Glutamatergic neuron (in vitro differentiated cells): ENCODE measurements around the gene PPID. TPM values are rescaled to one million over a fixed set of nuclear protein-coding genes. Genes with fewer than 3 reads are reported as not detected.

Experiments
- DNase-seq: peaks from one replicate; pipeline ENCODE4 v3.0.0; 2022
- H3K27ac Mint-ChIP-seq: one replicate; pipeline ENCODE4 v1.8.0; 2020; ENCODE audit warnings: mild to moderate bottlenecking, mixed read lengths, inconsistent platforms; ENCODE audit not compliant: unreplicated experiment
- H3K27me3 Mint-ChIP-seq: one replicate; pipeline ENCODE4 v1.8.0; 2020; ENCODE audit warnings: mild to moderate bottlenecking, moderate library complexity, mixed read lengths, inconsistent platforms; ENCODE audit not compliant: unreplicated experiment
- H3K36me3 Mint-ChIP-seq: one replicate; pipeline ENCODE4 v1.8.0; 2020; ENCODE audit warnings: mild to moderate bottlenecking, mixed read lengths, inconsistent platforms; ENCODE audit not compliant: unreplicated experiment
- H3K4me1 Mint-ChIP-seq: one replicate; pipeline ENCODE4 v1.8.0; 2020; ENCODE audit warnings: mild to moderate bottlenecking, low read depth, mixed read lengths, inconsistent platforms; ENCODE audit not compliant: unreplicated experiment
- H3K4me3 Mint-ChIP-seq: one replicate; pipeline ENCODE4 v1.8.0; 2020; ENCODE audit warnings: mild to moderate bottlenecking, mixed read lengths, inconsistent platforms; ENCODE audit not compliant: unreplicated experiment
- H3K9me3 Mint-ChIP-seq: one replicate; pipeline ENCODE4 v1.8.0; 2020; ENCODE audit warnings: mild to moderate bottlenecking, moderate library complexity, mixed read lengths, inconsistent platforms; ENCODE audit not compliant: unreplicated experiment
- total RNA-seq: library from RNA; stranded (reverse); fragmentation: NEBNext Ultra II Directional; extraction: Animal tissue kit (Norgen Biotek cat#: 25700); gene quantifications from one replicate; pipeline ENCODE4 v1.2.1, GENCODE V29; 2021; ENCODE audit not compliant: unreplicated experiment
- TF ChIP-seq, protein P1 (sequence below): fragments of 200-600 bp; sonication (generic); IDR thresholded peaks from one replicate; pipeline ENCODE4 v1.5.0; 2021; ENCODE audit not compliant: partially characterized antibody, unreplicated experiment

Gene PPID
- total RNA-seq, 1 donor from 2014 or later, result 22.1 TPM

DNA sequence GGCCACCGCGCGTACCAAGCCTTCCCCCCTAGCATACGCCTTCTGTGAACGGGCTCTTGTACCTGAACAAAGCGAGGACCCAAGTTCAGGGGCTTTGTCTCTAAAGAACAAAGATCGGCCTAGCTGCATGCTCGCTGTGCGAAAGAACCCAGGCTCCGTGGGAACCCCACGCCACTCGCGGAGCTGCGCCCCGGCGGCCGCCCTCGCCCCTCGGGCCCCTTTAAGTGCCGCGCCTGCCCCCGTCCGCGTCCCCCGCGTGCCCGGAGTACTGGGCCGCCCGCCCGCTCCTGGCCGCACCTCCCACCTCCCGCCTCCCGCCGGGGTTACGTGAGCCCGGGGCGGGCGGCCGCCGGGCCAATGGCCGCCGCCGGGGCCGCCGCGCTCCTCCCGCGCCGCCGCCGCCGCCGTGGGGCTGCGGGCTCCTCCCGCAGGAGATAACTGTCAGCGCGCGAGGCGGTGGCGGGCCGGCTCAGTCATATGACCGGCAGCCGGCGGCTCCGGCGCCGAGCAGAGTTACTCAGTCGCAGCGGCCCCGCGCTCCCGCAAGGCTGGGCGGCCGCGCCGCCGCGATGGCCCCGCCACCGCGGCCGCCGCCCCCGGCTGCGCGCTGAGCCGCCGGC lies 45.5 kb upstream of the PPID start, which contains the start of gene FNIP2:
FNIP2 (plus strand) TSS at position 472 of the 620 bp plus-strand sequence. CDS start 187 bp downstream, outside the sequence.
- peaks cover 5% of the 10 kb centered on the region for H3K9me3 Mint-ChIP-seq
- H3K36me3 Mint-ChIP-seq, result no peaks in the 10 kb centered on the region
- H3K27ac Mint-ChIP-seq, result peak within 1 kb of the TSS; percentile 98
- TF ChIP-seq, protein P1, sequence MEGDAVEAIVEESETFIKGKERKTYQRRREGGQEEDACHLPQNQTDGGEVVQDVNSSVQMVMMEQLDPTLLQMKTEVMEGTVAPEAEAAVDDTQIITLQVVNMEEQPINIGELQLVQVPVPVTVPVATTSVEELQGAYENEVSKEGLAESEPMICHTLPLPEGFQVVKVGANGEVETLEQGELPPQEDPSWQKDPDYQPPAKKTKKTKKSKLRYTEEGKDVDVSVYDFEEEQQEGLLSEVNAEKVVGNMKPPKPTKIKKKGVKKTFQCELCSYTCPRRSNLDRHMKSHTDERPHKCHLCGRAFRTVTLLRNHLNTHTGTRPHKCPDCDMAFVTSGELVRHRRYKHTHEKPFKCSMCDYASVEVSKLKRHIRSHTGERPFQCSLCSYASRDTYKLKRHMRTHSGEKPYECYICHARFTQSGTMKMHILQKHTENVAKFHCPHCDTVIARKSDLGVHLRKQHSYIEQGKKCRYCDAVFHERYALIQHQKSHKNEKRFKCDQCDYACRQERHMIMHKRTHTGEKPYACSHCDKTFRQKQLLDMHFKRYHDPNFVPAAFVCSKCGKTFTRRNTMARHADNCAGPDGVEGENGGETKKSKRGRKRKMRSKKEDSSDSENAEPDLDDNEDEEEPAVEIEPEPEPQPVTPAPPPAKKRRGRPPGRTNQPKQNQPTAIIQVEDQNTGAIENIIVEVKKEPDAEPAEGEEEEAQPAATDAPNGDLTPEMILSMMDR, result no peak
- peaks cover 16% of the 10 kb centered on the region for H3K4me1 Mint-ChIP-seq
- DNase-seq, result peak; percentile 84
- peaks cover 7% of the 10 kb centered on the region for H3K27me3 Mint-ChIP-seq
- H3K4me3 Mint-ChIP-seq, result peak within 1 kb of the TSS; percentile 99

DNA sequence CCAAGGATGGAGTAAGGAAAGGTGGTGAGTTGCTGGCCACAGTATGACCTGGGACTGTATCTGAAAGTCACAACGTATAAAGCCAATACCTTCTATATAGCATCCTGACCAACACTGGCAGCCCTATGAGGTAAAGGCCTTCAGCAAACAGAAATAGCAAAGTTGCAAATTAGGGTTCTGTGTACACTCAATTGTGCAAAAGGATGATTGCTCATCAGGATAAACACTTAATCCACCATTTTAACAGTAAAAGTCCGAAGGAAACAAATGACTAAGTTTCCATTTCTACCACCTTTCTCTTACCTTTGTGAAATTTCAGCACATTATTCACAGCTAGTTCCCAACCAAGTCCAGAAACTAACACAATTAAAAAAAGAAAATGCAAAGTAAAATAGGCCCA lies 44.3 kb upstream of the PPID start:
- H3K9me3 Mint-ChIP-seq, result peaks cover 7% of the 10 kb centered on the region
- H3K27ac Mint-ChIP-seq, result peak overlapping the region; percentile 19
- no peak for DNase-seq
- H3K27me3 Mint-ChIP-seq, result peaks cover 7% of the 10 kb centered on the region
- TF ChIP-seq, protein P1, result no peak
- peak overlapping the region; percentile 55 for H3K4me3 Mint-ChIP-seq
- H3K36me3 Mint-ChIP-seq, result no peaks in the 10 kb centered on the region
- H3K4me1 Mint-ChIP-seq, result peaks cover 15% of the 10 kb centered on the region

- Mint-ChIP-seq H3K4me3 (no peak overlapping the region), H3K9me3 (peaks cover 7% of the 10 kb centered on the region), H3K27me3 (peaks cover 7% of the 10 kb centered on the region), H3K27ac (no peak overlapping the region), H3K36me3 (no peaks in the 10 kb centered on the region), H3K4me1 (peaks cover 7% of the 10 kb centered on the region)
- DNase-seq, result no peak
- TF ChIP-seq, protein P1, result no peak
These were observed 43.3 kb upstream of the PPID start for GRCh38 chr4:158766434-158767044.

DNA sequence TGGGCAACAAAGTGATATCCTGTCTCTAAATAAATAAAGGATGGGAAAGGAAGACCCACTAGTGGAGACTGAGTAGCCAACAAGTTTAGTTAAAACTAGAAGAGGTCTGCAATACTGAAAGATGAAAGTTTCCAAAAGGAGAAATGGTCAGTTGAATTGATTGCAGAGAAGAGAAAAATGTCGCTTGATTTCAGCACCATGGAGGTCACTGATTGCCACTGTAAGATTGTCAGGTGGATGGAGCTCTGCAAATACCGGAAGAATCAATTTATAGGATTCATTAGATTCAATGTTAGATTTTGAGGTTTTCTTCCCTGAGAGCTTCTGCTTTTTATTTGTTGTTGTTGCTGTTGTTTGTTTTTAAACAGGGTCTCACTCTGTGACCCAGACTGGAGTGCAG lies 40.3 kb upstream of the PPID start:
- Mint-ChIP-seq H3K9me3 (peaks cover 8% of the 10 kb centered on the region), H3K4me3 (no peak overlapping the region), H3K36me3 (no peaks in the 10 kb centered on the region), H3K27ac (no peak overlapping the region), H3K27me3 (peaks cover 4% of the 10 kb centered on the region), H3K4me1 (peaks cover 2% of the 10 kb centered on the region)
- TF ChIP-seq, protein P1, result no peak
- no peak for DNase-seq

DNA sequence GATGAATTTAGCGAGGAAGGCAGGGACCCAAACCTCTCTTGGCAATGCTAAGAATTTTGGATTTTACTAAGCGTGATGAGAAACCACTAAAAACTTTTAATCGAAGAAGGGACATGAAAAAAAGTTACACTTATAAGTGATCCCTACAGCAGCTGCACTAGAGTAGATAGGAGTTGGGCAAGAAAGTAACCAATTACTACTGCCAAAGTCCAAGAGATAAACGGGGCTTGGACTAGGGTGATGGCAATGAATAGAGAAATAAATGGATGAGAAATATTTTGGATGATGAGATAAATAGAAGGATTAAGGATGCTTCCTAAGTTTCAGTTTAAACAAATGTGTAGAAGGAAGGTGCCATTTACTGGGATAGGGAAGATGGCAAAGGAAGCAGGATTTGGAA lies 39.4 kb upstream of the PPID start:
- Mint-ChIP-seq H3K9me3 (peaks cover 3% of the 10 kb centered on the region), H3K27ac (no peak overlapping the region), H3K4me1 (no peaks in the 10 kb centered on the region), H3K4me3 (no peak overlapping the region), H3K36me3 (peaks cover 5% of the 10 kb centered on the region), H3K27me3 (peaks cover 1% of the 10 kb centered on the region)
- TF ChIP-seq, protein P1, result no peak
- DNase-seq, result no peak
